SK-N-MC (cell line): ENCODE results near the gene TRMT11.
A peak's percentile ranks its signal among the peaks of the same experiment; 100 is the strongest.

Experiments used
- DNase-seq: peaks from one replicate; pipeline ENCODE4 v3.0.0-alpha.2; 2011; ENCODE audit warnings: low read depth, low spot score
- H3K27ac ChIP-seq: fragments of 200-600 bp; sonication (generic); 2 replicates; pipeline ENCODE4 v1.5.1; 2016; ENCODE audit warnings: mixed run types
- H3K36me3 ChIP-seq: fragments of 200-600 bp; sonication (generic); 2 replicates; pipeline ENCODE4 v1.6.1; 2017; ENCODE audit warnings: antibody characterized with exemption, low read length, mixed read lengths; ENCODE audit not compliant: insufficient read depth
- H3K4me3 ChIP-seq: fragments of 200-600 bp; sonication (generic); 2 replicates; pipeline ENCODE4 v1.5.1; 2016
- H3K9ac ChIP-seq: fragments of 200-600 bp; sonication (generic); 2 replicates; pipeline ENCODE4 v1.8.0; 2017; ENCODE audit warnings: mixed run types, mixed read lengths; ENCODE audit not compliant: insufficient read length
- H3K9me3 ChIP-seq: fragments of 200-600 bp; sonication (generic); 2 replicates; pipeline ENCODE4 v1.6.1; 2017; ENCODE audit warnings: low read depth, mild to moderate bottlenecking, antibody characterized with exemption, low read length, moderate library complexity, mixed read lengths
- EZH2 ChIP-seq: fragments of 200-600 bp; sonication (generic); IDR thresholded peaks from one replicate; pipeline ENCODE4 v1.6.1; 2017; ENCODE audit warnings: antibody characterized with exemption
- FOXP2 ChIP-seq: optimal IDR thresholded peaks from 2 replicates; pipeline ENCODE3; 2011; ENCODE audit warnings: mild to moderate bottlenecking, moderate library complexity; ENCODE audit not compliant: insufficient read depth; ENCODE audit errors: extremely low read length, control extremely low read depth
- POLR2AphosphoS5 ChIP-seq: IDR thresholded peaks from 2 replicates; pipeline ENCODE4 v1.6.1; 2012; ENCODE audit warnings: mild to moderate bottlenecking, low read depth, low read length, borderline replicate concordance

TRMT11 gene

GRCh38 chr6:125986301-125987025 lies at the start of gene TRMT11:
TSS of gene TRMT11 (plus strand) at chr6:125986540. CDS start at chr6:125986551, 11 bp downstream.
- H3K9ac ChIP-seq: peak within 1 kb of the TSS; percentile 95
- TF ChIP-seq FOXP2 (no peak), POLR2AphosphoS5 (peak; percentile 98), EZH2 (no peak)
- peak within 1 kb of the TSS; percentile 80 for H3K27ac ChIP-seq
- no peaks in the 10 kb centered on the region for H3K36me3 ChIP-seq
- peak; percentile 34 for DNase-seq
- peak within 1 kb of the TSS; percentile 79 for H3K4me3 ChIP-seq
- H3K9me3 ChIP-seq: no peaks in the 10 kb centered on the region

- no peak overlapping the region for H3K4me3 ChIP-seq
- no peak overlapping the region for H3K27ac ChIP-seq
- no peak for TF ChIP-seq FOXP2
- no peak for TF ChIP-seq EZH2
- TF ChIP-seq POLR2AphosphoS5: no peak
- no peak overlapping the region for H3K9ac ChIP-seq
- H3K9me3 ChIP-seq: no peaks in the 10 kb centered on the region
- no peaks in the 10 kb centered on the region for H3K36me3 ChIP-seq
- DNase-seq: no peak
Measured at GRCh38 chr6:125939026-125939425, 47.3 kb upstream of the TRMT11 start.

- Histone ChIP-seq H3K27ac (no peak overlapping the region), H3K4me3 (peak overlapping the region; percentile 6; the same call in 1 of the 2 replicates), H3K9me3 (no peaks in the 10 kb centered on the region), H3K9ac (no peak overlapping the region), H3K36me3 (no peaks in the 10 kb centered on the region)
- TF ChIP-seq FOXP2 (no peak), EZH2 (no peak), POLR2AphosphoS5 (no peak)
- DNase-seq: no peak
Measured at GRCh38 chr6:125939791-125940190, 46.5 kb upstream of the TRMT11 start.

GRCh38 chr6:125940247-125941041 lies 45.9 kb upstream of the TRMT11 start:
- no peak overlapping the region for H3K9ac ChIP-seq
- peak overlapping the region; percentile 15; the same call in 1 of the 2 replicates for H3K27ac ChIP-seq
- TF ChIP-seq FOXP2: no peak
- peak; percentile 50; the same call in 1 of the 2 replicates for TF ChIP-seq POLR2AphosphoS5
- no peak for TF ChIP-seq EZH2
- DNase-seq: peak; percentile 96
- peak overlapping the region; percentile 6; the same call in 1 of the 2 replicates for H3K4me3 ChIP-seq
- H3K9me3 ChIP-seq: no peaks in the 10 kb centered on the region
- H3K36me3 ChIP-seq: no peaks in the 10 kb centered on the region

GRCh38 chr6:125942672-125943527 lies 43.4 kb upstream of the TRMT11 start:
- no peak overlapping the region for H3K27ac ChIP-seq
- no peaks in the 10 kb centered on the region for H3K36me3 ChIP-seq
- H3K4me3 ChIP-seq: no peak overlapping the region
- no peaks in the 10 kb centered on the region for H3K9me3 ChIP-seq
- no peak overlapping the region for H3K9ac ChIP-seq
- DNase-seq: no peak
- TF ChIP-seq POLR2AphosphoS5: no peak
- no peak for TF ChIP-seq EZH2
- TF ChIP-seq FOXP2: no peak

GRCh38 chr6:125943528-125944433 lies 42.6 kb upstream of the TRMT11 start:
- Histone ChIP-seq H3K36me3 (no peaks in the 10 kb centered on the region), H3K4me3 (no peak overlapping the region), H3K27ac (no peak overlapping the region), H3K9me3 (no peaks in the 10 kb centered on the region), H3K9ac (no peak overlapping the region)
- TF ChIP-seq EZH2 (no peak), FOXP2 (no peak), POLR2AphosphoS5 (no peak)
- DNase-seq: no peak

- DNase-seq: no peak
- H3K27ac ChIP-seq: no peak overlapping the region
Measured at GRCh38 chr6:125944434-125944816, 41.9 kb upstream of the TRMT11 start.

More at GRCh38 chr6:125944434-125944816, 41.9 kb upstream of the TRMT11 start:
- Histone ChIP-seq H3K9ac (no peak overlapping the region), H3K36me3 (no peaks in the 10 kb centered on the region), H3K4me3 (no peak overlapping the region), H3K9me3 (no peaks in the 10 kb centered on the region)
- TF ChIP-seq EZH2 (no peak), FOXP2 (no peak), POLR2AphosphoS5 (no peak)
